ENCODE results near the gene PPM1F. TPM values are rescaled to one million over a fixed set of nuclear protein-coding genes. Genes with fewer than 3 reads are reported as not detected.

Gene PPM1F
- 23.8 and 25.7 TPM in 2 replicates for total RNA-seq

GRCh38 chr22:21952586-21953571 lies at the start of gene PPM1F:
Gene PPM1F (minus strand): TSS chr22:21952848. CDS start chr22:21946048, 6,800 bp downstream.

GRCh38 chr22:21982338-21982965 lies 29.8 kb upstream of the PPM1F start, which contains the start of gene TOP3B:
Gene TOP3B (minus strand): TSS chr22:21982787. CDS start chr22:21975709, 7,078 bp downstream.

Other genes with a start within 250 kb of the PPM1F start
- 0.52 and 4.1 TPM in 2 replicates for gene YPEL1, start 217.1 kb downstream of the PPM1F start, total RNA-seq
- 28.7 and 31.4 TPM in 2 replicates for gene MAPK1, start 85.2 kb downstream of the PPM1F start, total RNA-seq
- gene TOP3B, start 29.9 kb upstream of the PPM1F start, total RNA-seq = 12.3 and 30.0 TPM in 2 replicates